IPS DF 6.9 (cell line): ENCODE results near the gene GPR146.

Source experiments
- DNase-seq: peaks from one replicate; pipeline ENCODE4 v3.0.0-alpha.2; 2013; ENCODE audit warnings: low read depth, low spot score
- H3K27ac ChIP-seq: one replicate; pipeline ENCODE4 v1.5.1; 2013; ENCODE audit warnings: low read length, control low read depth
- H3K27me3 ChIP-seq: 2 replicates; pipeline ENCODE4 v1.6.1; 2013; ENCODE audit warnings: mild to moderate bottlenecking, low read length; ENCODE audit not compliant: control insufficient read depth, insufficient read depth
- H3K36me3 ChIP-seq: 2 replicates; pipeline ENCODE4 v1.6.1; 2013; ENCODE audit warnings: low read length; ENCODE audit not compliant: control insufficient read depth, insufficient read depth
- H3K4me1 ChIP-seq: 2 replicates; pipeline ENCODE4 v1.6.1; 2013; ENCODE audit warnings: low read length; ENCODE audit not compliant: control insufficient read depth, insufficient read depth
- H3K4me3 ChIP-seq: 2 replicates; pipeline ENCODE4 v1.5.1; 2013; ENCODE audit warnings: mild to moderate bottlenecking, low read length
- H3K9me3 ChIP-seq: 2 replicates; pipeline ENCODE4 v1.6.1; 2013; ENCODE audit warnings: low read length, inconsistent platforms; ENCODE audit not compliant: control insufficient read depth, insufficient read depth
- WGBS: extraction: QIAGEN DNeasy Blood & Tissue Kit; methylation state at CpG from one replicate; pipeline ENCODE4 v1.1.7; 2013; ENCODE audit warnings: mixed read lengths, missing lambda C conversion rate; ENCODE audit not compliant: insufficient read length, insufficient coverage; 5-methylcytosine and 5-hydroxymethylcytosine counted together

The GPR146 gene

DNA sequence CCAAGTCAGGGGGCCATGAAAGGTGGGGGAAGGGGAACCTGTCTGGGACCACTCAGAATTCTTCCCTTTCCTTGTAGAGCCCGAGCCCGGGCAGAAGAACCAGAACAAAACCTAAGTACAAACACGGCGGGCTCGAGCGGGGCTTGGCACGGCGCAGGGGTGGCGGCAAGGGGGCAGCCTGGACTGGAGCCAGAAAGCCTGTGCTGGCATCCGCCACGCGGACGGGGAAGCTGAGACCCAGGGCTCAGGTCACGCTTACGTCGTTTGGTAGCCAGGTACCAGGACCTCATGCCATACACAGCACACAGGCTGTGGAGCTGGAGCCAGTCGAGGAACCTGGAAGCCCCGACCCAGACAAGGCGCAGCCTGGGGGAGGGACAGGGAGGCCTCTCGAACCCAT lies 37.0 kb downstream of the GPR146 start:
- Histone ChIP-seq H3K4me3 (no peak overlapping the region), H3K36me3 (peaks cover 2% of the 10 kb centered on the region; the same call in 1 of the 2 replicates), H3K4me1 (no peaks in the 10 kb centered on the region), H3K9me3 (no peaks in the 10 kb centered on the region), H3K27me3 (no peaks in the 10 kb centered on the region), H3K27ac (no peak overlapping the region)
- no peak for DNase-seq
- no CpG with 5 or more reads among the region's 20 CpGs for WGBS

DNA sequence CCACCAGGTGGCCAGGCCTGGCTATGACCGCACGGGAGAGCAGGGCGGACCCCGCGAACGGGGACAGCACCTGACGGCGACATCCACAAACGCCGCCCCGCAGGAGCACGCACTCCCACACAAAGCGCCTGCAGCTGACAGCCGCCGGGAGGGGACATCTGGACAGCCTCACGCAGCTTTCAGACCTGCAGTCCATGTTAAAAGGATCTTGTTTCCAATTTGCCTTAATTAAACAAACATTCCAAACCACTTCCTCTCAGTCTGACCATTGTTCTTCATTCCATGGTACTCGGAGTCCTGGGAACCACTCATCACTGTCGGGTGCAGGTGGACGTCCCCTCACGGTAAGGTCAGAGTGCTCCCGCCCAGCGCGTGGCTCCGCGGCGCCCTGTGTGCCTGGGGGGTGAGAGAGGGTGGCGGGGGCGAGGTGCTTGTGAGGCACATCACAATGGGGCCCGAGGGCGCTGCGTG lies 37.6 kb downstream of the GPR146 start:
- no peak for DNase-seq
- Histone ChIP-seq H3K9me3 (no peaks in the 10 kb centered on the region), H3K36me3 (peaks cover 2% of the 10 kb centered on the region; the same call in 1 of the 2 replicates), H3K27me3 (no peaks in the 10 kb centered on the region), H3K4me1 (peaks cover 2% of the 10 kb centered on the region; the same call in 1 of the 2 replicates), H3K27ac (no peak overlapping the region), H3K4me3 (no peak overlapping the region)
- WGBS = no CpG with 5 or more reads among the region's 31 CpGs

DNA sequence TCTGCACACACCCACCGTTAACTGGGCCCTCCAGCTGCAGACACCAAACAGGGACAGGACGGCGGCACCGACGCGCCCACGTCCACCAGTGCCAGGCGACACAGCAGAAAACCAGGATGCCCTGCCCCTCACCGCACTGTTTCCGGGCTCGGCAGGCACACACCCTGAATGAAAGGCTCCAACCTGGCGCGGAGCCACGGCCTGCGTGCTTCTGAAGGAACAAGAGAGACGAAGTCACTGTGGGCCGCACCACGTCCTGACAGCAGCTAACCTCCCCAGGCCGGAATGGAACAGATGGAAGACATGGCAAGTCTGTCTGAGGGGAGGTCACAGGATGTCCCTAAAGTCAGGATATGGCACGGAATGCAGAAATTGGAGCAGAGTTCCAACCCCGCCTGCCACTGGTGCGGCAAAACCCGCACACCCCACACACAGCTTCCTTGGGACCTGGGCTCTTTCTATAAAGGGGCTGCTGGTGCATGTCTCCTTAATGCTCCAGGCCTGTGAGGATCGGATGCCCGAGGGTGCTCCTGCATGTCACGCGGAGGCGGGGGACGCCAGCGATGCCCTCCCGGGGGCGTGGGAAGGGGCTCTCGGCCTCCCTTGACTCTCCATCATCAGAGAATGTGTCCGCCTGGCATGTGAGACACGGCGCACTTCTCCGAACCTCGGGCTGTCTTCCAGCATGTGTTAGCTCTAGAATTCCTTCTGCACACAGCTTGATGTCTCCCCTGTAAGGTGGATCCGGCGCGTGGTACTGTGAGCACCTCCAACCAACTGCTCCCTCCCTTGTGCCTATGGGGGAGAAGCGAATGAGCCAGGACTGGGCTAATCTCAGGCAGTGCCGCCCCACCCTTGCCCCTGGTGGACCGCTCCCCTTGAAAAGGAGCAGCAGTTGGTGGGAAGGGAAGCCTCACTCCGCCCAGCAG lies 39.6 kb downstream of the GPR146 start:
- no peak for DNase-seq
- WGBS = no CpG with 5 or more reads among the region's 45 CpGs

DNA sequence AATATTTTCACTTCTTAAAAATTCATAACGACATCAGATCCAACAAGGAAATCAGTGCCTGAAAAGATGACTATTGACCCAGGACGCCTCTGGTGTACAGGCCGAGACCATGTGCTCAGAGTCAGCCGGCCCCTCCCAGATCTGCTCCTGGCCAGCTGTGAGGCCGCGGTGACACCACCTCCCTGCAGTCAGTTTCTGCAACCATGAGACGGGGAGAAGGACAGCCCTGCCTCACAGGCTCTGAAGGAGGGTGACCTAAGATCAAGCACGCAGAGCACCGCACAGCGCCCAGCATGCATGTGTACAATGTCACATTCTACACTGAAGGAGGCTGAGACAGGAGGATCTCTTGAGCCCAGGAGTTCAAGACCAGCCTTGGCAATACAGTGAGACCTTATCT lies 40.9 kb downstream of the GPR146 start:
- Histone ChIP-seq H3K4me3 (no peak overlapping the region), H3K27me3 (no peaks in the 10 kb centered on the region), H3K36me3 (peaks cover 2% of the 10 kb centered on the region; the same call in 1 of the 2 replicates), H3K27ac (no peak overlapping the region), H3K4me1 (peaks cover 4% of the 10 kb centered on the region; the same call in 1 of the 2 replicates), H3K9me3 (no peaks in the 10 kb centered on the region)
- WGBS = no CpG with 5 or more reads among the region's 10 CpGs
- DNase-seq = no peak

More for the DNA sequence above, 39.6 kb downstream of the GPR146 start:
- Histone ChIP-seq H3K27me3 (no peaks in the 10 kb centered on the region), H3K4me1 (peaks cover 4% of the 10 kb centered on the region; the same call in 1 of the 2 replicates), H3K36me3 (peaks cover 2% of the 10 kb centered on the region; the same call in 1 of the 2 replicates), H3K9me3 (no peaks in the 10 kb centered on the region), H3K4me3 (no peak overlapping the region), H3K27ac (no peak overlapping the region)

DNA sequence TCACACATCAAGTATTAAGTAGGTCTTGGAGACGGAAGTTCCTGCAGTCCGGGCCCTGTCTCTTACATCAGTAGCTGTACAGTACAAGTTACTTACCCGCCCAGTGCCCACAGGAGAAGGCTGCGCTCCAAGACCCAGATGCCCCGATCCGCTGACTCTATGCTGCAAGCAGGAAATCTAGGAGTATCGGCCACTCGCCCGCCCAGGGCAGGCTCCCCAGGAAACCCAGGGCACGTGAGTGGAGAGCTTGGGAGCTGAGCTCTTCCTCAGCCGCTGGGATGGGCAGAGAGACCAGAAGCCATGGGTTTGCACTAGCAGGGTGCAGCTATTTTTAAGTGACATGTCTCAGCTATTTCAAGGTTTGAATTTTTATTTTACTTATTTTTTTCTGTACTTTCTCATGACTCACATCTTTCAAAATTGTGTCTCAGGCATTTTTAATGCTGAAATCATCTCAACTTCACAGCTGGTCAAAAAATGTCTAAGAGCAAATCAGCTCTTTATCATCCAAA lies 41.6 kb downstream of the GPR146 start:
- peaks cover 2% of the 10 kb centered on the region; the same call in 1 of the 2 replicates for H3K36me3 ChIP-seq
- H3K27me3 ChIP-seq = no peaks in the 10 kb centered on the region
- H3K27ac ChIP-seq = no peak overlapping the region
- H3K9me3 ChIP-seq = no peaks in the 10 kb centered on the region
- no peak overlapping the region for H3K4me3 ChIP-seq
- H3K4me1 ChIP-seq = peaks cover 4% of the 10 kb centered on the region; the same call in 1 of the 2 replicates
- no CpG with 5 or more reads among the region's 11 CpGs for WGBS
- no peak for DNase-seq

DNA sequence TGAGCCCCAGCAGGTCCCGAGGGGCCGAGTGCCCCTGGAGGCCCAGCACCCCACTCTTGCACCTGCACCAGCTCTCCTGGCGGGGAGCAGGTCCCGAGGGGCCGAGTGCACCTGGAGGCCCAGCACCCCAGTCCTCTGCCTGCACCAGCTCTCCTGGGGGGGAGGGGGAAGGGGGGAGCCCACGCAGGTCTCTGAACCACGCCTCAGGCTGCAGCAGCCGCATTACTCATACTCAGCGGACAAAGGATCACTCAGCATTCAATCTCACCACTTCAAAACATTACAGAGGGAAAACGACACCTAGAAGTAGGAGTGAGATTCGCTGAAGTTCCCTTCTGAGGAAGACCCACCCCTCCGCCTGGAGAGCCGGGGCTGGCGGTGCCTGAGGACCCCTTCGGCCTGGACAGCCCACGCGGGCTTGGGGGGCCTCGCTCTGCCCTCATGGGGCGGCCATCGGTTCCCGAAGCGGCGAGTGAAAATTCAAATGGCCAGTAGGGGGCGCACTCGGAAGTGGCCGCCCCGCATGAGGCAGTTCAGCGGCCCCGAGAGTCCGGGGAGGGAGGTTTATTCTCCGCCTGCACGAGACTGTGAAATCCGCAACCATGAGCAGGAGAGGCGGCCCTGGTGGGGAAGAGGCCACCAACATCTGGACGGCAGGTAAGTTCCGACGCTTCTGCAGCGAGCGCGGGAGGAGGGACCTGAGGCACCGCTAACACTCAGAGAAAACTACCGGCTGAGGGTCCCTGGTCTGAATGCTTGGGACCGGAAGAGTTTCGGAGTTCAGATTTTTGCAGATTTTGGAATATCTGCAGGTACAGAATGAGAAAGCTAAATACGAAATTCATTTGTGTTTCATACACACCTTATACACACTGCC lies 42.5 kb downstream of the GPR146 start:
- H3K27ac ChIP-seq = no peak overlapping the region
- H3K36me3 ChIP-seq = peaks cover 2% of the 10 kb centered on the region; the same call in 1 of the 2 replicates
- WGBS = no CpG with 5 or more reads among the region's 45 CpGs
- H3K4me1 ChIP-seq = peaks cover 4% of the 10 kb centered on the region; the same call in 1 of the 2 replicates
- H3K27me3 ChIP-seq = no peaks in the 10 kb centered on the region
- H3K9me3 ChIP-seq = no peaks in the 10 kb centered on the region
- H3K4me3 ChIP-seq = peak overlapping the region; percentile 10; the same call in 1 of the 2 replicates
- DNase-seq = peak; percentile 50

DNA sequence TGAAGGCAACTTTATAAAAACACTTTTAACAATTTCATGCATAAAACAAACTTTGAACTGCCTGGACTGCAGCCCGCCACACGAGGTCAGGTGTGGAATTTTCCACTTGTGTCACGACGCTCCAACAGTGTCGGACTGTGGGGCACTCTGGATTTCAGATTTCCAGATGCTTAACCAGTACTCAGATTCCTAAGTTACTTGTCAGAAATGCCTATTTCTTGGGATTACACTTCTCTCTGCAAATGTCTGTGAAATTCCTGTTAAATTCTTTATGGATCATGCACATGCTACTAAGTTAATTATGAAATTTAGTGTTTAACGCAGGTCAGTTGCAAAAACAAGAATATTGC lies 43.1 kb downstream of the GPR146 start:
- peaks cover 2% of the 10 kb centered on the region; the same call in 1 of the 2 replicates for H3K36me3 ChIP-seq
- no peaks in the 10 kb centered on the region for H3K27me3 ChIP-seq
- WGBS = no CpG with 5 or more reads among the region's 6 CpGs
- no peak for DNase-seq
- H3K4me3 ChIP-seq = no peak overlapping the region
- peaks cover 4% of the 10 kb centered on the region; the same call in 1 of the 2 replicates for H3K4me1 ChIP-seq
- H3K27ac ChIP-seq = no peak overlapping the region
- no peaks in the 10 kb centered on the region for H3K9me3 ChIP-seq

DNA sequence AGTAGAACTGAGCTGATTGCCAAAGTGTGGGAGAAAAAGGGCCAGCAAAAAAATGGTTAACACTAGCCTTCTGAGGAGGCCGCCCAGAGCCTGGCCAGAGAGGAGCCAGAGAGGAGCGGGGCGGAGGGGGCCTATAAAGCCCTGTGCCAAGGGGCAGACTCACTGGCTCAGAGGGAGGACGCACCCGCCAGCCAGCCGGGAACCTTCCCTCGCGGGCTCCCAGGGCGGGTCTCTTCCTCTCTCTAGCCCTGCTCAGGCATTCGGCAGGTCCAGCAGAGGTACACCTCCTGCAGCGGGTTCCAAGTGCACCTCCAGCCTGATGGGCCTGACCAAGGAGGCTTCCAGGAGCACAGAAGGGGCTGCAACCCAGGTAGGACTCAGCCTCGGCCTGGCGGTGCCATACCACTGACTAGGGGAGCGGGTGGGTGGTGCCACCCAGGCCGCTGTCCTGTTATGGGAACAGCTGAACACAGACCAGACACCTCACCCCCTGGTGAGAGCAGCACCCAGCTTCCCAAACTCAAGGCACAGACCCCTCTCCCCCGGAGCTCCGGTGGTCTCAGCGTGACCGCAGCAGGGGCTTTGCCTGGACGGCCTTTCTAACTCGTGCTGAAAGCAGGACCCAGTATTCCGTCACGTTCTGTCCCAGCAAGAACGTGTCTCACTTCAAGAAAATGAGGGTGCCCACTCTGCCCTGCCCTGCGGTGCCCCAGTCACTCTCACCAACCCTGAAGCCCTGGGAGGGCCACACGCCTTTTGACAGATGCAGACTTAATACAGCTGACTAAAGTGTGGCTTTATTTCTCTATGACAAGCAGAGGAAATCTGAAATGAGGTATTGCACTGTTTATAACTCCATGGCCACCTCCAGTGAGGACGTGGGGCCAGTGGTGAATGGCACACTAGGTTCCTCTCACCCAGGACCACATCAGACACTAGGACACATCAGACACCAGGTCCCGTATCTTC lies 43.9 kb downstream of the GPR146 start, which contains the start of gene GPER1:
TSS of gene GPER1 (plus strand) at position 162 of the 969 bp plus-strand sequence. CDS start 3,616 bp downstream, outside the sequence.
- H3K36me3 ChIP-seq = peaks cover 2% of the 10 kb centered on the region; the same call in 1 of the 2 replicates
- H3K27ac ChIP-seq = no peak within 1 kb of the TSS

DNA sequence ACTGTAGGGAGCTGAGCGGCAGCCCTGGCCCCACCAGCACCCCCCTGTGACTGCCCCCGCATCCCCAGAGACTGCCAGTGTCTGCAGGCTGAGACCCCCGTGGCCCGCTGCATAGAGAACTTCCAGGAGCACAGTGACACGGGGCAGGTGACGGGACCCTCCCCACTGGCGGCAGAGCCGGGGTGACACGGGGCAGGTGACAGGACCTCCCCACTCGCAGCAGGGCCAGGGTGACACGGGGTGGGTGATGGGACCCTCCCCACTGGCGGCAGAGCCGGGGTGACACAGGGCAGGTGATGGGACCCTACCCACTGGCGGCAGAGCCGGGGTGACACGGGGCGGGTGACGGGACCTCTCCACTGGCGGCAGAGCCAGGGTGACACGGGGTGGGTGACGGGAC lies 45.9 kb downstream of the GPR146 start:
- no peak for DNase-seq
- Histone ChIP-seq H3K27me3 (no peaks in the 10 kb centered on the region), H3K9me3 (no peaks in the 10 kb centered on the region), H3K4me3 (no peak overlapping the region), H3K27ac (no peak overlapping the region), H3K36me3 (no peaks in the 10 kb centered on the region; the same call in 1 of the 2 replicates), H3K4me1 (peaks cover 4% of the 10 kb centered on the region; the same call in 1 of the 2 replicates)
- WGBS = no CpG with 5 or more reads among the region's 21 CpGs

More for the DNA sequence above, 43.9 kb downstream of the GPR146 start, which contains the start of gene GPER1:
- Histone ChIP-seq H3K4me1 (peaks cover 4% of the 10 kb centered on the region; the same call in 1 of the 2 replicates), H3K4me3 (peak within 1 kb of the TSS; percentile 10; the same call in 1 of the 2 replicates), H3K9me3 (no peaks in the 10 kb centered on the region), H3K27me3 (no peaks in the 10 kb centered on the region)
- DNase-seq = no peak
- WGBS = no CpG with 5 or more reads among the region's 28 CpGs
